ENCODE measurements around the gene ITPR3.
A peak's percentile ranks its signal among the peaks of the same experiment; 100 is the strongest.
"Not testable (repeated sequence)": the region's sequence is repeated elsewhere in the genome, so short reads cannot be mapped to it uniquely, and the experiment has no call there.

Gene ITPR3

GRCh38 chr6:33591424-33592032, 29.6 kb upstream of the ITPR3 start:
- no peak for DNase-seq (ENCODE audit: low spot score)

DNA sequence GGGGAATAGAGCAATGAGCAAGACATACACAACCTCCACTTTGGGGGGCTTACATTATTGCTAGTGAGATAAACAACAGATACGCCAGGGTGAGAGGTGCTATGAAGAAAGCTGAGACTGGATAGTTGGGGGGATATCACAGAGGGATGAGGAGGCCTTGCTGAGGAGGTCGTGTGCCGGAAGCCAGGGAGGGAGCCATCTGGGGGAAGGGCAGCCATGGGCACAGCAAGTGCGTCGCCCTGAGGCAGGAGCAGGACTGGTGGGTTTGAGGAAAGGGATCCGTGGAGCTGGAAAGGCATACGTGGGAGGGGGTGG, 28.9 kb upstream of the ITPR3 start:
- DNase-seq (ENCODE audit: low spot score): no peak

DNA sequence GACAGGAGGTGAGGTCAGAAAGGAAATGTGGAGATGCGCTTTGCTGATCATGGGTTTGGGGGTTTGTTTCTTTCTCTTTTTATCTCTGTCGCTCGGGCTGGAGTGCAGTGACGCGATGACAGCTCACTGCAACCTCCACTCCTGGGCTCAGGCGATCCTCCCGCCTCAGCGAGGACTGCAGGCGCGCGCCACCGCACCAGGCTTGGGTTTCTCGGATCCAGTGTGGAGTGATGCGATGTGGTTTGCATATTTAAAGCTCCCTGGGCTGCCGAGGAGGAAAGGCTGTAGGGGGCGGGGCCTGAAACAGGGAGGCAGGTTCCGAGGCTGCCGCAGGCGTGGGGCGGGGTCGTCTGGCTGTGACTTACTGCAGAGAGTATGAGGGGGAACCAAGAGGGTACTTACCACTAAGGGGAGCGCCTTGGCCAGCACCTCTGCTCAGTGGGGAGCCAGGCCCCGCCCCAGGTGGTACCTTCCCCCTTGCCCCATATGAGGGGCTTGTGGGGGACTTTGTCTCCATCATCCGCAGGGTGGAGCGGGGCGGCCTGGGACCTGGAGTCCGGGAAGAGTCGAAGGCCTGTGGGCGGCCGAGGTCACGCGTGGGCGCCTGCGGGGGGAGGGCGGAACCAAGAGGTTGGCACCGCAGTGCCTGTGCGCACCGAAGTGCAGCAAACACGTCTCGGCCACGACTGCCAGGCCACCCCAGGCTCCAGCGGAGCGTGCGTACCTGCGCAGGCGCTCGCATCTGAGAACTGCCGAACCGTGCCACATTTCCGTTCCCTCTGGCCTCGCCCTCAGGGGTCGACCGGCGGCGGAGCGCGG, 28.3 kb upstream of the ITPR3 start:
- DNase-seq (ENCODE audit: low spot score): peak; percentile 86

DNA sequence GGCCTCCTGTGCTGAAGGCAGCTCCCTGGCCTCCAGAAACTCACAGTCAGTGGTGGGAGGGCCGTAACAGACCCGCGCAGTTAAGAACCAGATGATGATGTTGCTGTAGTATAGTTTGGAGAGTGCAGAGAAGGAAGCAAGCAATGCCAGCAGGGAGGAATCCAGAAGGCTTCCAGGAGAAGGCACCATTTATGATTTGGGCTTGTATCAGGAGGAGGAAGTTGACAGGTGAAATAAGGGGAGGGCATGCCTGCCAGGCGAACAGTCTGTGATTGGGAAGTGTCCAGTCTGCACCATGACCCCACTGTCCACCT, 27.8 kb upstream of the ITPR3 start:
- DNase-seq (ENCODE audit: low spot score): no peak

DNA sequence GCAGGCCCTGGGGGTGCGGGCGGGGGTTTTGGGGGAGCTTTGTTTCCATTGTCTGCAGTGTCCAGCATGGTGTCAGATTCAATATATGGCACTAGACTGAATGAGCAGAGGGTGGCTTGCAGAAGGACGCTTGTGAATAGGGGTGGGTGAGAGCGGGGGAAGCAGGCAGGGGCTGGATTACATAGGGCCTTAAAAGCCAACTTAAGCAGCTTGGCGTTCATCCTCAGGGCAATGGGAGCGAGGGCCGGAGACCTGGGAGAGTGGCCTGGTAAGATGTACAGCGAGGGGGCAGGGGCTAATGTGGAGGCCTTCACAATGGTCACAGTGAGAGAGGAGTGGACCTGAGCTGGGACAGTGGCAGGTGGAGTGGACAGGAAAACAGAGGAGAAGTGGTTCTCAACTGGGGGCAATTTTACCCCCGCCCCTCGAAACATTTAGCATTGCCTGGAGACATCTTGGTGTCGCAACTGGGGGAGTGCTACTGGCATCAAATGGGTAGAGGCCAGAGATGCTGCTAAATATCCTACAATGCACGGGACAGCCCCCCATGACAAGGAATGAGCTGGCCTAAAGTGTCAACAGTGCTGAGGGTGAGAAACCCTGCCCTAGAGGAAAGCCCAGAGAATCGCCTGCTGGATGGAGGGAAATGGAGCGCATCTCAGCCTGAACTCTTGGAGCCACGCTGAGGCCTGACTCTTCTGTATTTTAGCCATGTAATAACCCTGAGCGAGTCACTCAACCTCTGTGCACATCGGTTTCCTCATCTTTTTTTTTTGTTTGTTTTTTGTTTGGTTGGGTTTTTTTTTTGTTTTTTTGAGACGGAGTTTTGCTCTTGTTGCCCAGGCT, 25.9 kb upstream of the ITPR3 start:
- DNase-seq (ENCODE audit: low spot score): no peak

GRCh38 chr6:33596894-33597293, 24.2 kb upstream of the ITPR3 start:
- DNase-seq (ENCODE audit: low spot score): not testable (repeated sequence)

GRCh38 chr6:33597551-33598322, 23.4 kb upstream of the ITPR3 start:
- no peak for DNase-seq (ENCODE audit: low spot score)

- DNase-seq (ENCODE audit: low spot score): no peak
Observed at GRCh38 chr6:33599413-33599938, 21.6 kb upstream of the ITPR3 start.

GRCh38 chr6:33600761-33601160, 20.4 kb upstream of the ITPR3 start:
- no peak for DNase-seq (ENCODE audit: low spot score)

GRCh38 chr6:33602180-33602579, 18.9 kb upstream of the ITPR3 start:
- DNase-seq (ENCODE audit: low spot score): no peak

DNA sequence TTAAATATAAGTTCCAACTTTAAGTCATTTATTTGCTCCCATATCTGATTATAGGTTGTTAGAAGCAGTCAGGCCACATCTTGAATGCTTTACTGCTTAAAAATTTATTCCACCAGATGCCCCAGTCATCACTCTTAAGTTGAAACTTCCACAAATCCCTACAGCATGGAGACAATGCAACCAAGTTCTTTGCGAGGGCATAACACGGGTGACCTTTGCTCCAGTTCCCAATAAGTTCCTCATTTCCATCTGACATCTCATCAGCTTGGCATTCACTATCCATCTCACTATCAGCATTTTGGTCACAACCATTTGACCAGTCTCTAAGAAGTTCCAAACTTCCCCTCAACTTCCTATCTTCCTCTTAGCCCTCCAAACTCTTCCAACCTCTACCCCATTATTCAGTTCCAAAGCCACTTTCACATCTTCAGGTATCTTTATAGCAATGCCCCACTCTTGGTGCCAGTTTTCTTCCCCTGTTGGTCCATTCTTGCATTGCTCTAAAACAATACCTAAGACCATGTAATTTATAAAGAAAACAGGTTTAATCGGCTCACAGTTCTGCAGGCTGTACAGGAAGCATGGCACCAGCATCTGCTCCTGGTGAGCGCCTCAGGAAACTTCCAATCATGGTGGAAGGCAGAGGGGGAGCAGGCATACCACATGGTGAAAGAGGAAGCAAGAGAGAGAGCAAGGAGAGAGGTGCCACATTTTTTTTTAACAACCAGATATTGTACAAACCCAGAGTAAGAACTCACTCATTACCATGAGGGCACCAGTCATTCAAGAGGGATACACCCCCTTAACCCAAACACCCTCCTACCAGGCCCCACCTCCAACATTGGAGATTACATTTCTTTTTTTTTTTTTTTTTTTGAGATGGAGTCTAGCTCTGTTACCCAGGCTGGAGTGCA, 15.9 kb upstream of the ITPR3 start:
- DNase-seq (ENCODE audit: low spot score): no peak

DNA sequence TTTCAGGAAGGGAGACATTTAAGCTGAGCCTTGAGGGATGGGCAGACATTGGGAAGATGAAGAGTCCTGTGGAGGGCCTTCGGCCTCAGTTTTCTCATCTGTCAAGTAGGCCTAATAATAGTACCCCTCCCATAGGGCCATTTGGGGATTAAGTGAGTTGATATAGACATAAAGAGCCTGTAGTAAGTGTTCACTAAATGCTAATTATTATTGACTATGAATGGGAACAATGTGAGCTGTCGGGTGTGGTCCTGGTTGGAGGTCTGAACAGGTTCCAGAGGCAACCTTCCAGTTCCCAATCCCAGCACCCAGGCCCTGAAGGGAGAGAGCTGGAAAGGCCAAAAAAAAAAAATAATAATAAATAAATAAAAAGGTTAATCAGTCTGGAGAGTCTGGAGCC, 14.5 kb upstream of the ITPR3 start:
- DNase-seq (ENCODE audit: low spot score): no peak

DNA sequence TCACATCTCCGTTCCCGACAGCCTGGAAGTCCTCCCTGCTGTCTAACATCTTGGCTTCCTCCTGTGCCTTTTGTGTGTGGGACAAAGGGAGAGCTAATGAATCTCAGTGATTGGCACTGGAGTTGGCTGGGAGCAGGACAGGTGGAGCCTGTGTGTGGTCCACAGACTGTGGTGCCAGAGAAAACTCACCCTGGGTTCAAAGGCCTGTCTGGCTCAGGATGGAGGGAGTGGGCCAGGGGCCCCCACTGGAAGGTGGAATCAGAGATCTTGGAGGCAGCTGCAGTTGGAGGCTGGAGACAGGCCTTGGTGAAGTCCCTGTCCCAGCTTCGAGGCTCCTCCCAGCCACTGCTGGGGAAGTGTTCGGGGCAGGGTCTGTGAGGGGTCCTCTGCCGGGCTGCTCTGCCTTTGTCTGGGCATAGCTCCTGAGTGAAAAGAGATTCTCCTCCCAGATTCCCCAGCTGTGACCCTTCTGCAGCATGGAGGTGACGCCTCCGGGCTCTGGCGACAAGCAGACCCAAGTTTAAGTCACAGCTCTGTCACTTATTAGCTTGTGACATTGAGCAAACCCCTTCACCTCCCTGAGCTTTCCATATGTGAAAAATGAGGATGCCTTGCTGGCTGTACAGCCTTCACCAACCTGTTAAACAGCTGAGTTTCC, 13.9 kb upstream of the ITPR3 start:
- peak; percentile 42 for DNase-seq (ENCODE audit: low spot score)

GRCh38 chr6:33607784-33608161, 13.3 kb upstream of the ITPR3 start:
- DNase-seq (ENCODE audit: low spot score): peak; percentile 48

DNA sequence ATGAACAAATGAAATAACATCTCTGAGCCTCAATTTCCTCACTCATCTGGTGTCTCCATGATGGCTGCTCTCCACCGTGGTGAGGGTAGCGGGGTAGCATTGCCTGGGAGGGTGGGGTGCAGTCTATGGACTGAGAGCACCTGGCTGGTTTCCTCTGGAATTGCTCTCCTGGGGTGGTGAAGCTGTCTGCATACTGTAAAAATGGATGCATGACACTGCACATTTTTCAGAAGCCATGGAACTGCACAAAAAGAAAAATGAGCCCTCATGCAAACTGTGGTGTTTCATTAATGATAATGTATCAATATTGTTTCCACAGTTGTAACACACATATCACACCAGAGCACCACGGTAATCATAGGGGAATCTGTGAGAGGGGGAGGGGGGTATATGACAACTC, 12.1 kb upstream of the ITPR3 start:
- DNase-seq (ENCODE audit: low spot score): no peak

GRCh38 chr6:33609528-33609927, 11.6 kb upstream of the ITPR3 start:
- DNase-seq (ENCODE audit: low spot score): no peak

DNA sequence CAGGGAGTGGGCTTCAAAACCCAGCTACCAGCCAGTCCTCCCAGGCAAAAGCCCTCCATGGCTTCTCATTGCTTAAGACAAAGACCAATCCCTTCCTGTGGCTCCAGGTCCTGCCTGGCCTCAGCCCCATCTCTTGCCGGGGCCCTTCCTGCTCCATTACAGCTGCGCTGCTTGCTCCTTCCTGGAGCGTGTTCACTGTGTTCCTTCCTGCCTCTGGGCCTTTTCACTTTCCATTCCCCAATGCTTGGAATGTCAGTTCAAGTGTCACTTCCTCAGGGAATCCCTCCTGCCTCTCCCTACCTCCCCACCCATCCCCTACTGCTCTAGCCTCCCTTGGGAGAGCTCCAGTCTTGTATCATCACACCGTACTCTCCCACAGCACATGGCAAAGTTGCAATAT, 11.1 kb upstream of the ITPR3 start:
- no peak for DNase-seq (ENCODE audit: low spot score)

DNA sequence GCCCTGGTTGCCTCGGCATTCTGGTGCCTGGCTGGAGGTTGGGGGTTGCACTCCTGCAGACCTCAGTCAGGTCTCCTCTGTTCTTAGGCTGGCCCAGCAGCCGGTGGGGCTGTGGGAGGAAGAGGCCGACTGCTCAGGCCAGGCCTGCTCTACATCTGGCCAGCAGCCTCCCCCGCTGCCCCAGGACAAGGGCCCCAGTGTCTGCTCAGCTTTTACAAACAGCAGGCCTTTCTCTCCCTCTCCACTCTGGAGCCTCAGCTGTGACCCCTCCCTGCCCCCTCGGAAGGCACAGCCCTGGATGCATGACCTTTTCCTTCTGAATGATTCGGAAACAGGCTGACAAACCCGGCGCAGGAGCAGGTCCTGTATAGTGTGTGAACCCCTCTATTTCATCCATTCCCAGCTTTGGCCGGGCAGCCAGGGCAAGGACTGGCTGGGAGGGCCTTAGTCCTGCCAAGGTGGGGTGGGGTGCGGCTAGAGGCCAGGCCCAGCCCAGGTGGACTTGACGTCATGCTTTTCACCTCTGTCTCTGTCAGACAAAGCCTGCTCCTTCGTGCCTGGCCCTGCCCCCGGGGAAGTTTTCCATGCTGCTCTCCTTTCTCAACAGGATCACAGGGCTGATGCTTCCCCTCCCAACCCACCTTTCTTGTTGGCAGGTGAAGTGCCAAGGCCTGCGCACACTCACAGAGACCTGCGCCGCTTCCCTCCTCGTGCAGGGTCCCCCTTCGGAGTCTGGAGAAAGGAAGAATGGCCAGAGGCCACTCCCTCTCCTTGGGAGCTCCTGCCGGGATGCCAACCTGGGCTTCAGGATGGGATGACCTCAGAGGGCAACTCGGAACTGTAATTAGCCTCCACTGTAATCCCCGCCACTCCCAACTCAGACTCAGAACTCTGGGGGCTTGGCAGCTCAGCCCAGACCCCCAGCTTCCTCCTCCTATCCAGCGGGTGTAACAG, 10.1 kb upstream of the ITPR3 start:
- no peak for DNase-seq (ENCODE audit: low spot score)

GRCh38 chr6:33613146-33613794, 7.9 kb upstream of the ITPR3 start:
- DNase-seq (ENCODE audit: low spot score): no peak

All from iPS-NIHi11 (cell line).